Aortic smooth muscle cell (primary cell): ENCODE measurements around the gene EPHA2. TPM values are rescaled to one million over a fixed set of nuclear protein-coding genes. Genes with fewer than 3 reads are reported as not detected.

Experiments used
- total RNA-seq: library from RNA; depleted of rRNA; stranded (reverse); fragments of >200 nt; gene quantifications from 2 replicates; pipeline ENCODE4 v1.2.3, GENCODE V29; 2014

The EPHA2 gene
- 35.3 and 35.4 TPM in 2 replicates for total RNA-seq

GRCh38 chr1:16155537-16156410 is at the start of gene EPHA2:
Gene EPHA2 (minus strand): TSS chr1:16156069. CDS start chr1:16155932, 137 bp downstream.

Other genes starting within 250 kb of the EPHA2 start
- gene ZBTB17, start 180.0 kb downstream of the EPHA2 start, total RNA-seq, result 22.1 and 27.2 TPM in 2 replicates
- not detected in 2 replicates for gene SRARP, start 151.8 kb downstream of the EPHA2 start, total RNA-seq
- 4.6 and 21.6 TPM in 2 replicates for gene HSPB7, start 138.0 kb downstream of the EPHA2 start, total RNA-seq
- not detected in 2 replicates for gene CLCNKA, start 134.0 kb downstream of the EPHA2 start, total RNA-seq
- under 0.01 TPM in 1 of 2 replicates, not detected in the other for gene CLCNKB, start 112.3 kb downstream of the EPHA2 start, total RNA-seq
- gene FAM131C, start 82.4 kb downstream of the EPHA2 start, total RNA-seq, result 0.31 and 0.53 TPM in 2 replicates
- 1.2 and 2.2 TPM in 2 replicates for gene ARHGEF19, start 56.6 kb upstream of the EPHA2 start, total RNA-seq
- gene CPLANE2, start 81.1 kb upstream of the EPHA2 start, total RNA-seq, result 8.2 and 12.4 TPM in 2 replicates
- gene FBXO42, start 196.4 kb upstream of the EPHA2 start, total RNA-seq, result 10.4 and 13.1 TPM in 2 replicates
- 26.0 and 37.0 TPM in 2 replicates for gene SZRD1, start 211.2 kb upstream of the EPHA2 start, total RNA-seq